ENCODE data around the gene THOC7. TPM values are rescaled to one million over a fixed set of nuclear protein-coding genes. Genes with fewer than 3 reads are reported as not detected.

THOC7 gene
- total RNA-seq, 4 donors from 2014 or later, result 28.0 to 48.8 (median 40.1) TPM

DNA sequence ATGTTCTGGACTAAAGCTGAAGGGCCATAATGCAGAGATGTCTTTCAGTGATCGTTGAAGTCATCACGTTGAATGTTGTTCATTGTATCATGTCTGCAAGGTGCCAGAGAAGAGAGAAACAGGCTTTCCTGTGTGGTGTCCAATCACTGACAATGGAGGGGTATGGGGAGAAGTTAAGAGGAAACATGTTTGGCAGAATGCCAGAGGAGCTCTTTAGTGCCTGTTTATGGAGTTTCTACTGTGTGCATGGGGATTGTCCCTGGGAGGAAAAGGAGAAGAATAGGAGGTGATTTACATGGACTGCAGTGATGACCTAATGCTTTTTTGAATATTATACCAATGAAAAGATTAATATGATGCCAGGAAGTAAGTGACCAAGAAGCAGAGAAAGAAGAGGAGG lies 36.9 kb upstream of the THOC7 start:
- no peak overlapping the region for H3K27ac ChIP-seq
- no peak for DNase-seq (ENCODE audit: low spot score in 2 of 2)
- no peak overlapping the region for H3K4me3 ChIP-seq
- no peaks in the 10 kb centered on the region for H3K4me1 ChIP-seq
- H3K36me3 ChIP-seq, result peaks cover 15% of the 10 kb centered on the region
- TF ChIP-seq POLR2A (IDR thresholded peaks at IDR 0.05) (no peak), POLR2AphosphoS5 (IDR thresholded peaks at IDR 0.05) (no peak), EP300 (IDR thresholded peaks at IDR 0.05) (no peak)
- TF ChIP-seq, protein P1, sequence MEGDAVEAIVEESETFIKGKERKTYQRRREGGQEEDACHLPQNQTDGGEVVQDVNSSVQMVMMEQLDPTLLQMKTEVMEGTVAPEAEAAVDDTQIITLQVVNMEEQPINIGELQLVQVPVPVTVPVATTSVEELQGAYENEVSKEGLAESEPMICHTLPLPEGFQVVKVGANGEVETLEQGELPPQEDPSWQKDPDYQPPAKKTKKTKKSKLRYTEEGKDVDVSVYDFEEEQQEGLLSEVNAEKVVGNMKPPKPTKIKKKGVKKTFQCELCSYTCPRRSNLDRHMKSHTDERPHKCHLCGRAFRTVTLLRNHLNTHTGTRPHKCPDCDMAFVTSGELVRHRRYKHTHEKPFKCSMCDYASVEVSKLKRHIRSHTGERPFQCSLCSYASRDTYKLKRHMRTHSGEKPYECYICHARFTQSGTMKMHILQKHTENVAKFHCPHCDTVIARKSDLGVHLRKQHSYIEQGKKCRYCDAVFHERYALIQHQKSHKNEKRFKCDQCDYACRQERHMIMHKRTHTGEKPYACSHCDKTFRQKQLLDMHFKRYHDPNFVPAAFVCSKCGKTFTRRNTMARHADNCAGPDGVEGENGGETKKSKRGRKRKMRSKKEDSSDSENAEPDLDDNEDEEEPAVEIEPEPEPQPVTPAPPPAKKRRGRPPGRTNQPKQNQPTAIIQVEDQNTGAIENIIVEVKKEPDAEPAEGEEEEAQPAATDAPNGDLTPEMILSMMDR (IDR thresholded peaks at IDR 0.05), result no peak
- no peaks in the 10 kb centered on the region for H3K27me3 ChIP-seq
- no peaks in the 10 kb centered on the region for H3K9me3 ChIP-seq
- 67% methylated on average over 2 of the region's 2 CpGs for WGBS

DNA sequence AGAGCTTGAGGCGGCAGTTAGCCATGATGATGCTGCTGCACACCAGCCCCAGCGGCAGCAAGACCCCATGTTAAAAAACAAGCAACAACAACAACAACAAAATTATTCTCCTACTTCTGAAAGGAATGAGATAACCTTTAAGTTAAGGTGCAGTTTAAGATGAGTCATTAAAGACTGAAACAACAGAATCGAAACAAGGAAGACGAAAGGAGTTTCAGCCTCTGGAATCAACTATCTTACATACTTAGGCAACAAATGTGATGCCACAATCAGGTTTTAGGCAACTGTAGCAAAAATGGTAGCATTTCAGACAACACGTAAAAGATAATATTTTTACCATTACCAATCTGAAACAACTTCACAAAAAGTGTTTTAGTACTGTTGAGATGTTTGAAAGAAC lies 36.4 kb upstream of the THOC7 start:
- no peak for DNase-seq (ENCODE audit: low spot score in 2 of 2)
- Histone ChIP-seq H3K27ac (no peak overlapping the region), H3K4me3 (no peak overlapping the region), H3K9me3 (no peaks in the 10 kb centered on the region), H3K27me3 (no peaks in the 10 kb centered on the region), H3K4me1 (no peaks in the 10 kb centered on the region), H3K36me3 (peaks cover 15% of the 10 kb centered on the region)
- no peak for TF ChIP-seq POLR2AphosphoS5 (IDR thresholded peaks at IDR 0.05)
- TF ChIP-seq EP300 (IDR thresholded peaks at IDR 0.05), result no peak
- TF ChIP-seq, protein P1 (IDR thresholded peaks at IDR 0.05), result no peak
- TF ChIP-seq POLR2A (IDR thresholded peaks at IDR 0.05), result no peak
- WGBS, result 96% methylated on average over 5 of the region's 5 CpGs

DNA sequence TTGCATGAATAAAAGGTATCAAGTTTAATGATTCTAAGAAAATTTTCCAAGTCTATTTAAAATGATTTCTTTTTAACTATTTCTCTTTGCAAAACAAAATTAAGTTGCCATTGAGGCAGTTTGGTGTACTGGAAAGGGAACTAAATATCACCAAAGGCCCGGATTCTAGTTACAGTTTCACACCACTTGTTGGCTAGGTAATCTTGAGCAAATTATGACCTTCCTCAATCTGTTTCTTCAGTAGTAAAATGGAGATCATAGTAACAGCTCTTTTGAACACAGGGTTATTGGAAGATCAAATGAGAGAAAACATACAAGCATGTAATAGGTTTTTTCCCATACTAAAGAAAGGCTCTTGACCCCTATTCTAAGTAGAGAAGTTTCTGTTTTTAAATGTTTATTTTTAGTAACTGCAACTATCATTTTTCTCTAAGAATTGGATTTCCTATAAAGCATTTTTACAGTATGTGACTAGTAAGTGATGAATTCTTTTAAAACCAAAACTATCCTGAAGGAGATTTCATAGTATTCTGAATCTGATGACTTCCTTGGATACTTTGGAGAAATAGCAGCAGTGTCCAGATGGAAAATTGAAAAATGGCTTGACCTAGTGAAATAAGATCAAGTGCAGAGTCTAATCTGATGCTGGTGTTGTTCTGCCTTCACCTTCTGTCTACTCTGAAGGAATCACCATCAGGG lies 32.9 kb upstream of the THOC7 start:
- Histone ChIP-seq H3K4me1 (no peaks in the 10 kb centered on the region), H3K9me3 (no peaks in the 10 kb centered on the region), H3K36me3 (peaks cover 10% of the 10 kb centered on the region), H3K27ac (no peak overlapping the region), H3K4me3 (no peak overlapping the region), H3K27me3 (no peaks in the 10 kb centered on the region)
- TF ChIP-seq EP300 (IDR thresholded peaks at IDR 0.05) (no peak), POLR2A (IDR thresholded peaks at IDR 0.05) (no peak), POLR2AphosphoS5 (IDR thresholded peaks at IDR 0.05) (no peak)
- TF ChIP-seq, protein P1 (IDR thresholded peaks at IDR 0.05), result no peak
- WGBS, result 81% methylated on average over 1 of the region's 1 CpG
- no peak for DNase-seq (ENCODE audit: low spot score in 2 of 2)

DNA sequence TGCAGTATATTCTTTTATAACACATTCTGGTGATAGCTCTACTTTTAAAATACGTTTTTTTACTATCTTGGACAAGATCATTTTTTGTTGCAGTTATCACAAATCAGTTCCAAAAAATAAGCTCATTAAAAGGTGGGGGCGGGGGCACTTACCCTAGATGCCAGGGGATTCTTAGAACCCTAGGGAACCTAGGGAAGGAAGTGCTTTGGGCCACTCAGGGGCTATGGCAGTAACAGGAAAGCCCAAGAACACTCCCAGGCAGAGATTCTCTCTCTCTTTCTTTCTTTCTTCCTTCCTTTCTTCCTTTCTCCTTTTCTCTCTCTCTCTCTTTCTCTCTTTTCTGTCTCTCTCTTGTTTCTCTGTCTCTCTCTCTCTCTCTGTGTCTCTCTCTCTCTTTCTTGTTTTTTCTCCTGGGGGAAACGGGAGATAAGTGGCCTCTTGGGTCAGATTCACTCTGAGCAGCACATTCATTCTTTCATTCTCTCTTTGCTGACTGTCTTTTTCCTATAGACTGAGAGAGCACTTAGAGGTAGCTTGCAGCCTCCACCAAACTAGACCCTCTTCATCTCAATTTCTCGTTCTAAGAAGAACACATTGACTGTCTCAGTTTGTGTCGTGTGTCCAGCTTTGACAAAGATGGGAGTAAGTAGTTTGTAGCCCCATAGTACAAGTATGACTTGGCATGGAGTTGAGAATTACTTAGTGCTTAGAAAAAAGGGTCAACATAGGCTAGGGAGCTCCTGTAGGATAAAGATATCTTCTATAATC lies 32.0 kb upstream of the THOC7 start:
- Histone ChIP-seq H3K9me3 (no peaks in the 10 kb centered on the region), H3K27ac (no peak overlapping the region), H3K36me3 (peaks cover 10% of the 10 kb centered on the region), H3K27me3 (no peaks in the 10 kb centered on the region), H3K4me3 (no peak overlapping the region), H3K4me1 (no peaks in the 10 kb centered on the region)
- 72% methylated on average over 5 of the region's 5 CpGs for WGBS
- DNase-seq (ENCODE audit: low spot score in 2 of 2), result no peak
- TF ChIP-seq, protein P1 (IDR thresholded peaks at IDR 0.05), result no peak
- TF ChIP-seq EP300 (IDR thresholded peaks at IDR 0.05), result no peak
- no peak for TF ChIP-seq POLR2A (IDR thresholded peaks at IDR 0.05)
- no peak for TF ChIP-seq POLR2AphosphoS5 (IDR thresholded peaks at IDR 0.05)

DNA sequence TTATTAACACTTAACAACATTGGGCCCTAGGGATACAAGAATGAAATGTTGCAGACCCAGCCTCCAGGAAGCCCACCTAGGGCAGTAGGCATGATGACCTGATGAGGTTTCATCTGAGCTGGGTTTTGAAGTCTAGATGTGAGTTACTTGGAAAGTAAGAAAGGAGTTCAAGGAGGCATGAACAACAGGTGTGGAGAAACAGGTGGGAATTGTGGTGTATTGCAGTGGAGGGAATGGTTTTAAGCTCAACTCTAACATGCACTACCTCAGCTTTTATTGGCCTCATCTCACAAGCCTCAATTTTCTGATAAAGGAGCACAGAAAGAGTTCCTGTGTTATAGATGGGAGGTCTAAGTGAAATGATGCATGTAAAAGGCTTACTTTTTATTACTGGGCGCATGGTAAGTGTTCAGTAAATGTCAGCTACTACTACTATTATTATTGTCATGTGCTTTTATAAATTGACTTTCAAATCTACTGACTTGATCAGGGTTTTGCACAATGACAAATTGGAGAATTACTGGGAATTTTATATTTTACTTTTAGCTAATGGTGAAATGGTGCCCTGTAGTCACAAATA lies 29.3 kb upstream of the THOC7 start:
- Histone ChIP-seq H3K36me3 (no peaks in the 10 kb centered on the region), H3K9me3 (no peaks in the 10 kb centered on the region), H3K27me3 (no peaks in the 10 kb centered on the region), H3K27ac (no peak overlapping the region), H3K4me3 (no peak overlapping the region), H3K4me1 (no peaks in the 10 kb centered on the region)
- no peak for DNase-seq (ENCODE audit: low spot score in 2 of 2)
- TF ChIP-seq EP300 (IDR thresholded peaks at IDR 0.05) (no peak), POLR2A (IDR thresholded peaks at IDR 0.05) (no peak), POLR2AphosphoS5 (IDR thresholded peaks at IDR 0.05) (no peak)
- TF ChIP-seq, protein P1 (IDR thresholded peaks at IDR 0.05), result no peak
- WGBS, result 93% methylated on average over 1 of the region's 1 CpG

Data from suprapubic skin (tissue), 4 donors.